GM12891 (cell line): ENCODE results near the gene GNAQ.

Experiments used
- PAX5 ChIP-seq: IDR thresholded peaks from 2 replicates; pipeline ENCODE4 v1.6.1; 2011; ENCODE audit warnings: low read length, moderate library complexity, mild to moderate bottlenecking; ENCODE audit not compliant: insufficient read depth, severe bottlenecking
- POLR2A ChIP-seq: IDR thresholded peaks from 2 replicates; pipeline ENCODE4 v1.6.1; 2011; ENCODE audit warnings: low read depth, low read length, control low read depth
- POLR2AphosphoS5 ChIP-seq: IDR thresholded peaks from 2 replicates; pipeline ENCODE4 v1.6.1; 2011; ENCODE audit warnings: low read depth, low read length, control low read depth
- POU2F2 ChIP-seq: IDR thresholded peaks from 2 replicates; pipeline ENCODE4 v1.6.1; 2011; ENCODE audit warnings: low read depth, mild to moderate bottlenecking, control low read depth, low read length, moderate library complexity
- SPI1 ChIP-seq: IDR thresholded peaks from 2 replicates; pipeline ENCODE4 v1.6.1; 2011; ENCODE audit warnings: low read depth, low read length, control low read depth
- TAF1 ChIP-seq: IDR thresholded peaks from 2 replicates; pipeline ENCODE4 v1.6.1; 2011; ENCODE audit warnings: low read depth, low read length, control low read depth

DNA sequence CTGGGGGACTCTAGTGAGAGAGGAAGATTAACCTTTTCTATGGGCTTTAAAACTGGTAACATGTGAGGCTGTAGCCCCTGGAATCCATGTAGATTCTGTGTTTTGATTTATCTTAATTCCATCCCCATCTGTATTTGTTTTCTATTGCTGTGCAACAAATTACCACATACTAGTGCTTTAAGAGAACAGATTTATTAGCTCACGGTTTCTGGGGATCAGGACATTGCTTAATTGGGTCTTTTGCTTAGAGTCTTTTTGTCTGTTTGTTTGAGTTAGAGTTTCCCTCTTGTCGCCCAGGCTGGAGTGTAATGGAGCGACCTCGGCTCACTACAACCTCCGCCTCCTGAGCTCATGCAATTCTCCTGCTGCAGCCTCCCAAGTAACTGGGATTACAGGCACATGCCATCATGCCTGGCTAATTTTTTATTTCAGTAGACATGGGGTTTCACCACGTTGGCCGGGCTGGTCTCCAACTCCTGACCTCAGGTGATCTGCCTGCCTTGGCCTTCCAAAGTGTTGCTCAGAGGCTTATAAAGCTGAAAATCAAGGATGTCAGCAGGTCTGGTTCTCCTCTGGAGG is 353.6 kb downstream of the GNAQ start:
- TF ChIP-seq POLR2AphosphoS5 (no peak), POLR2A (no peak), SPI1 (no peak), TAF1 (no peak), PAX5 (no peak), POU2F2 (no peak)
